Measurements from ENCODE around the gene HHIPL2. TPM values are rescaled to one million over a fixed set of nuclear protein-coding genes. Genes with fewer than 3 reads are reported as not detected.

Gene HHIPL2
- total RNA-seq, 1 experiment from 2014 or later, result 14.0 TPM

DNA sequence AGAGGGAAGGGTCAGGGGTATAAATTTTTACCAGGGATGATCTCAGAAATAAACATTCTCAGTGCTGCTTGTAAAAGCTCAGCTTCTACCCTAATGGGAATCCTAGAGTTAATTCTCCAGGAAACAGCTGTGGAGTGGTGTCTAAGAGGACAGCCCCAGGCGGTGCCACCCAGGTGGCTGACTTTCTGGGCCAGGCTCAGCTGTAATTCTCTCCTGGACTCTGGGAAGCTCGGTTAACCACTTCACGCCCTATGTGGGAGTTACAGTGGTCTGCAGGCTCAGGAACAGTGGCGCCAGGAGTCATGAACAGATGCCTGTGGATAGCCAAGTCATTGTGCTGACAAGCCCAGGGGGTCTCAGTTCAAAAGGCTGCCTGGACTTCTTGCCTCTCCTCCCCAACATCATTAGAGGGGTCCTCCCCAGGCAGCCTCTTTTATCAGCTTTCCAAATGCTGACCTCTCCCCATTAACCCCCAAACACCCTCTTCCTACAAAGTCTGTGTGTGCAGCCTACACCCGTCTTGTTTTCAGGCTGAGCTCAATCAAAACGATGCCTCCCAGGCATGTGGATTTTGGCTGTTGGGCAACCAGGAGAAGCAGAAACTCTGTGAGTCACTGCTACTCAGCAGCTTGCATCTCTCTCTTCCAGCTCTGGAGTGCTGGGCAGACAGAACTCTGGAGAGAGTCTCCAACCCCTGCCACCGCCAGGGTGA lies 1.2 kb downstream of the HHIPL2 start:
- H3K4me2 ChIP-seq, result peak overlapping the region; percentile 67
- no peak for TF ChIP-seq EZH2 (IDR thresholded peaks at IDR 0.05; ENCODE audit: low read depth)
- TF ChIP-seq, protein P1, sequence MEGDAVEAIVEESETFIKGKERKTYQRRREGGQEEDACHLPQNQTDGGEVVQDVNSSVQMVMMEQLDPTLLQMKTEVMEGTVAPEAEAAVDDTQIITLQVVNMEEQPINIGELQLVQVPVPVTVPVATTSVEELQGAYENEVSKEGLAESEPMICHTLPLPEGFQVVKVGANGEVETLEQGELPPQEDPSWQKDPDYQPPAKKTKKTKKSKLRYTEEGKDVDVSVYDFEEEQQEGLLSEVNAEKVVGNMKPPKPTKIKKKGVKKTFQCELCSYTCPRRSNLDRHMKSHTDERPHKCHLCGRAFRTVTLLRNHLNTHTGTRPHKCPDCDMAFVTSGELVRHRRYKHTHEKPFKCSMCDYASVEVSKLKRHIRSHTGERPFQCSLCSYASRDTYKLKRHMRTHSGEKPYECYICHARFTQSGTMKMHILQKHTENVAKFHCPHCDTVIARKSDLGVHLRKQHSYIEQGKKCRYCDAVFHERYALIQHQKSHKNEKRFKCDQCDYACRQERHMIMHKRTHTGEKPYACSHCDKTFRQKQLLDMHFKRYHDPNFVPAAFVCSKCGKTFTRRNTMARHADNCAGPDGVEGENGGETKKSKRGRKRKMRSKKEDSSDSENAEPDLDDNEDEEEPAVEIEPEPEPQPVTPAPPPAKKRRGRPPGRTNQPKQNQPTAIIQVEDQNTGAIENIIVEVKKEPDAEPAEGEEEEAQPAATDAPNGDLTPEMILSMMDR (conservative IDR thresholded peaks at IDR 0.05), result no peak
- H3K9me3 ChIP-seq (ENCODE audit: insufficient read depth, low read depth), result no peaks in the 10 kb centered on the region
- H3K4me1 ChIP-seq (replicated peaks; ENCODE audit: insufficient read depth), result peaks cover 26% of the 10 kb centered on the region
- intact Hi-C loops (cut with micrococcal nuclease; ENCODE audit: unreplicated experiment), result no loop called here
- no peaks in the 10 kb centered on the region for H3K79me2 ChIP-seq (ENCODE audit: low read depth)
- POLR2A ChIA-PET (ENCODE audit: unreplicated experiment), result no interaction called here
- no peaks in the 10 kb centered on the region for H4K20me1 ChIP-seq (ENCODE audit: insufficient read depth)
- H3K36me3 ChIP-seq (ENCODE audit: low read depth), result no peaks in the 10 kb centered on the region
- no TSS peak for BruUV-seq (replicated peaks)
- H3K27ac ChIP-seq, result peak overlapping the region; percentile 70
- H3K27me3 ChIP-seq (ENCODE audit: insufficient read depth, low read depth), result no peaks in the 10 kb centered on the region
- CTCF ChIA-PET, result interaction anchor here (1.1 kb wide), 1 partner anchor 81 kb away, joined by 3 read pairs; no protein-coding TSS in a partner anchor
- DNase-seq, result peak; percentile 68 to 90
- peak overlapping the region; percentile 6; the same call in 1 of the 2 replicates for H2AFZ ChIP-seq
- no peaks in the 10 kb centered on the region for H3K9me2 ChIP-seq (ENCODE audit: insufficient read depth)
- peaks cover 15% of the 10 kb centered on the region; the same call in 1 of the 2 replicates for H3F3A ChIP-seq (ENCODE audit: insufficient read depth, low read depth)
- peak overlapping the region; percentile 18; the same call in 1 of the 2 replicates for H3K4me3 ChIP-seq

DNA sequence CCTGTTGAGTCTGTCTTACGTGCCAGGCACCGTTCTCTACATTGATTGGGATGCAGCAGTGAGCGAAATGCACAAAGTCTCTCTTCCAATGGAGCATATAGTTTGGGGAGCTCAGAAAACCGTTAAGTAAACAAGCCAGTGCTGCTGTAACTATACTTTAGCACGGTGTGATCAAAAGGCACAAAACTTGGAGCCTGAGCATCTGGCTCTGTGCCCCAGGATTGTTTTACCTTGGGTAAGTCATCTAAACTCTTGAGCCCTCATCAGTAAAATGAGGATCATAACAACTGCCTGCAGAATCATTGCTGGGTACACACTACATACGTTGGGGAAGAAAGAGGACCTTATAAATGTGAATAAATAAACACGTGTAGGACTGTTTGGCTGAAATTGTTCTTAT lies 1.8 kb downstream of the HHIPL2 start:
- H3K36me3 ChIP-seq (ENCODE audit: low read depth), result no peaks in the 10 kb centered on the region
- BruUV-seq (replicated peaks), result no TSS peak
- CTCF ChIA-PET, result no interaction called here
- peak overlapping the region; percentile 18; the same call in 1 of the 2 replicates for H3K4me3 ChIP-seq
- H3K9me2 ChIP-seq (ENCODE audit: insufficient read depth), result no peaks in the 10 kb centered on the region
- no peaks in the 10 kb centered on the region for H4K20me1 ChIP-seq (ENCODE audit: insufficient read depth)
- POLR2A ChIA-PET (ENCODE audit: unreplicated experiment), result no interaction called here
- H3K27me3 ChIP-seq (ENCODE audit: insufficient read depth, low read depth), result no peaks in the 10 kb centered on the region
- TF ChIP-seq EZH2 (IDR thresholded peaks at IDR 0.05; ENCODE audit: low read depth), result no peak
- TF ChIP-seq, protein P1 (conservative IDR thresholded peaks at IDR 0.05), result no peak
- DNase-seq, result no peak
- no peak overlapping the region; the same call in 1 of the 2 replicates for H2AFZ ChIP-seq
- intact Hi-C loops (cut with micrococcal nuclease; ENCODE audit: unreplicated experiment), result no loop called here
- no peaks in the 10 kb centered on the region for H3K9me3 ChIP-seq (ENCODE audit: insufficient read depth, low read depth)
- H3K27ac ChIP-seq, result peak overlapping the region; percentile 70
- no peaks in the 10 kb centered on the region for H3K79me2 ChIP-seq (ENCODE audit: low read depth)
- H3F3A ChIP-seq (ENCODE audit: insufficient read depth, low read depth), result peaks cover 15% of the 10 kb centered on the region; the same call in 1 of the 2 replicates
- H3K4me1 ChIP-seq (replicated peaks; ENCODE audit: insufficient read depth), result peaks cover 26% of the 10 kb centered on the region
- H3K4me2 ChIP-seq, result peak overlapping the region; percentile 67

DNA sequence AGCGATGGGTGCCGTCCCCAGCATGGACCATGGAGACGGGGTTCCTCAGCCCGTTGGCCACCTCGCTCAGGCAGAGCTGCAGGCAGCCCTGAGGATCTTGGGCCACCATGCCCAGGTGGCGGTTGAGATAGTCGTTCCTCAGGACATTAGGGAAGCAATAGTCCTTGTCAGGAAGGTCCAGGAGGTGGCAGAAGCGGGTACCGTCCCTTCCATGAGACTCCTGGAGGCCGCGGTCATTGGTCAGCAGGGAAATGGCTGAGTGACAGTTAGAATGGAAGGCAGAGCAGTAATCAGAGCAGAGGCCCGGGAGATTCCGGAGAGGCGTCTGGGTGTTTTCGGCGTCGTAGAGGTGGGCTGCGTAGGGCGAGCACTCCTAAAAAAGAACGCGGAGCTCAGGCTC lies 4.1 kb downstream of the HHIPL2 start:
- H3K4me2 ChIP-seq, result no peak overlapping the region
- H3K9me3 ChIP-seq (ENCODE audit: insufficient read depth, low read depth), result no peaks in the 10 kb centered on the region
- no peak for DNase-seq
- H3K4me3 ChIP-seq, result no peak overlapping the region
- CTCF ChIA-PET, result interaction anchor here (0.6 kb wide), 1 partner anchor 42 kb away, joined by 10 read pairs; no protein-coding TSS in a partner anchor
- no peak for TF ChIP-seq EZH2 (IDR thresholded peaks at IDR 0.05; ENCODE audit: low read depth)
- TF ChIP-seq, protein P1 (conservative IDR thresholded peaks at IDR 0.05), result no peak
- no peaks in the 10 kb centered on the region for H3K36me3 ChIP-seq (ENCODE audit: low read depth)
- H3F3A ChIP-seq (ENCODE audit: insufficient read depth, low read depth), result peaks cover 15% of the 10 kb centered on the region; the same call in 1 of the 2 replicates
- POLR2A ChIA-PET (ENCODE audit: unreplicated experiment), result no interaction called here
- H3K79me2 ChIP-seq (ENCODE audit: low read depth), result no peaks in the 10 kb centered on the region
- no peaks in the 10 kb centered on the region for H3K27me3 ChIP-seq (ENCODE audit: insufficient read depth, low read depth)
- no peaks in the 10 kb centered on the region for H3K9me2 ChIP-seq (ENCODE audit: insufficient read depth)
- H3K4me1 ChIP-seq (replicated peaks; ENCODE audit: insufficient read depth), result peaks cover 26% of the 10 kb centered on the region
- BruUV-seq (replicated peaks), result no TSS peak
- H2AFZ ChIP-seq, result no peak overlapping the region
- H3K27ac ChIP-seq, result no peak overlapping the region
- intact Hi-C loops (cut with micrococcal nuclease; ENCODE audit: unreplicated experiment), result no loop called here
- no peaks in the 10 kb centered on the region for H4K20me1 ChIP-seq (ENCODE audit: insufficient read depth)

All from PC-9 (cell line).